NT2/D1 (cell line): ENCODE measurements around the gene NOP14.

Experiments
- SUZ12 ChIP-seq: IDR thresholded peaks from 2 replicates; pipeline ENCODE4 v1.6.1; 2011; ENCODE audit not compliant: insufficient read length, insufficient read depth; ENCODE audit errors: extremely low read depth
- YY1 ChIP-seq: IDR thresholded peaks from 2 replicates; pipeline ENCODE4 v1.6.1; 2011; ENCODE audit not compliant: insufficient read length, insufficient read depth
- ZNF274 ChIP-seq: IDR thresholded peaks from 2 replicates; pipeline ENCODE4 v1.6.1; 2011; ENCODE audit warnings: mild to moderate bottlenecking, low read depth, low read length

- TF ChIP-seq YY1 (no peak), SUZ12 (no peak), ZNF274 (no peak)
Measured at GRCh38 chr4:2929469-2929868, 33.7 kb downstream of the NOP14 start.
